ENCODE results near the gene MTCL1.

Gene MTCL1

DNA sequence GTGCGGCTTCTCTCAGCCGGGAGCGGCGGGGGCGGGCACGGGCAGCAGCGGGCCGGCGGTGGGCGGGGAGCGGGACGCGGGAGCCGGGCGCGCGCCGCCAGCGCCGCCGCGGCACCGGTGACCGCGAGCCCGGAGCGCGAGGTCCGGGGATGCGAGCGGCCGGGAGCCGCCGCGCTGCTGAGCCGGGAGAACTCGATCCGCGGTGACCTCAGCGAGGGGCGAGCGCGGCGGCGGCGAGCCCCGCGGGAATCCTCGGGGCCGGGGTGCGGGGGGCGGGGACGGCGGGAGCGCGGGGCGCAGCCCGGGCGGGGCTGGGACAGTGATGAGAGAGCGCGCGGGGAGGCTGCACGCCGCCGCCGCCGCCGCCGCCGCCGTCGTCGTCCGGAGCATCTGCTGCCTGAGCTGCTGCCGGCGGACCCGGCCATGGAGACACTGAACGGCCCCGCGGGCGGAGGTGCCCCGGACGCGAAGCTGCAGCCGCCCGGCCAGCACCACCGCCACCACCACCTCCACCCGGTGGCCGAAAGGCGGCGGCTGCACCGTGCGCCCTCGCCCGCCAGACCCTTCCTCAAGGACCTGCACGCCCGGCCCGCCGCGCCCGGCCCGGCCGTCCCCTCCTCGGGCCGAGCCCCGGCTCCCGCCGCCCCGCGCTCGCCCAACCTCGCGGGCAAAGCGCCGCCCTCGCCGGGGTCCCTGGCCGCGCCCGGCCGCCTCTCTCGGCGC is at the start of gene MTCL1:
Gene MTCL1 (plus strand): TSS at position 319 of the 723 bp plus-strand sequence. CDS start 105 bp downstream, at position 424.
- in situ Hi-C loops (cut with HindIII; ENCODE audit: low pct_ligation_motif_present, low pct_unique_long_range_greater_than_20kb, low sequenced_read_pairs), result no loop called here
- peak; percentile 61 for DNase-seq

- DNase-seq, result no peak
- in situ Hi-C loops (cut with HindIII; ENCODE audit: low pct_ligation_motif_present, low pct_unique_long_range_greater_than_20kb, low sequenced_read_pairs), result no loop called here
These were observed 49.1 kb upstream of the MTCL1 start for GRCh38 chr18:8656232-8656631.

GRCh38 chr18:8657050-8657820 is 48.1 kb upstream of the MTCL1 start:
- in situ Hi-C loops (cut with HindIII; ENCODE audit: low pct_ligation_motif_present, low pct_unique_long_range_greater_than_20kb, low sequenced_read_pairs), result no loop called here
- no peak for DNase-seq

- DNase-seq, result no peak
- in situ Hi-C loops (cut with HindIII; ENCODE audit: low pct_ligation_motif_present, low pct_unique_long_range_greater_than_20kb, low sequenced_read_pairs), result no loop called here
These were observed 47.4 kb upstream of the MTCL1 start for GRCh38 chr18:8657873-8658470.

DNA sequence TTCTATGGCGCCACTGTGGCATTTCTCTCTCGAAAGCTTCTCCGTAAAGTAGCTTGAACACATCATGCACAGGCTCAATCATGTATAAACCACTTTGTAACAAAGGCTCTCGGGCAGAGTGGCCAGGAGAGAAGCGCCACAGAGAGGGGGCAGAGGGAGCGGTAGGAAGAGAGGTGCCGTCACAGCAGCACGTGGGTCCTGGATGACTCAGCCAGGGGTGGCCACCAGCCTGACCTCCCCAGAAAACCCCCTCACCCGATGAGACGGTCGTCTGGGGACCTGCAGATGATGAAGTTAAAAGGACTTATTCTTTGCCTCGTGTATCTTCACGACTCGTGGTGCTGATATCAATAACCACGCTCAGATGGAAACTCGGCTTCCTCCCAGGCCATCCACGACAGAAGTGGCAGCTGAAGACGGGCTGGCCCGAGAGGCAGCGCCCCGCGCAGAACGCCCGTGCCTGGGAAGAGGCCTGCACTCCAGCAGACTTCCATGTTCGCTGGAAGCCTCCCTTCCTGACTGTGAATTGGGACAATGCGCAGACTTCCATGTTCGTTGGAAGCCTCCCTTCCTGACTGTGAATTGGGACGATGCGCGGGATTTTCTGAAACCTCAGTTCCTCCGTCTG is 46.4 kb upstream of the MTCL1 start:
- in situ Hi-C loops (cut with HindIII; ENCODE audit: low pct_ligation_motif_present, low pct_unique_long_range_greater_than_20kb, low sequenced_read_pairs), result no loop called here
- no peak for DNase-seq

- in situ Hi-C loops (cut with HindIII; ENCODE audit: low pct_ligation_motif_present, low pct_unique_long_range_greater_than_20kb, low sequenced_read_pairs), result no loop called here
- no peak for DNase-seq
These were observed 45.6 kb upstream of the MTCL1 start for GRCh38 chr18:8659609-8660242.

DNA sequence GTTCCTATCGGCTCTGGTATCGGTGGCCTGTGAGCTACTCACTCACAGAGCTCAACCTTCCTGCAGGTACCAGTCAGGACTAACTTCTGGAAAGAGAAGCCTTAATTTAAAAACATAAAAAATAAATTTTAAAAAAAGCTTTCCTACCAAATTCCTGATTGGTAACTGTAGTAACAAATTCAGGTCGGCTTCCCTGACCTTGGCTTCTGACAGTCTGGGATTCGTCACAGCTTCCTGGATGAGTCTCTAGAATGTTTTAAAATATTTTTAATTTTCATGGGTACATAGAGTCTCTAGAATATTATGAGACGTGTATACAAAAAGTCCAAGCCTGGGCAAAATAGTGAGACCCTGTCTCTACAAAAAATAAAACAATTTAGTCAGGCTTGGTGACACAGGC is 45.0 kb upstream of the MTCL1 start:
- DNase-seq, result no peak

DNA sequence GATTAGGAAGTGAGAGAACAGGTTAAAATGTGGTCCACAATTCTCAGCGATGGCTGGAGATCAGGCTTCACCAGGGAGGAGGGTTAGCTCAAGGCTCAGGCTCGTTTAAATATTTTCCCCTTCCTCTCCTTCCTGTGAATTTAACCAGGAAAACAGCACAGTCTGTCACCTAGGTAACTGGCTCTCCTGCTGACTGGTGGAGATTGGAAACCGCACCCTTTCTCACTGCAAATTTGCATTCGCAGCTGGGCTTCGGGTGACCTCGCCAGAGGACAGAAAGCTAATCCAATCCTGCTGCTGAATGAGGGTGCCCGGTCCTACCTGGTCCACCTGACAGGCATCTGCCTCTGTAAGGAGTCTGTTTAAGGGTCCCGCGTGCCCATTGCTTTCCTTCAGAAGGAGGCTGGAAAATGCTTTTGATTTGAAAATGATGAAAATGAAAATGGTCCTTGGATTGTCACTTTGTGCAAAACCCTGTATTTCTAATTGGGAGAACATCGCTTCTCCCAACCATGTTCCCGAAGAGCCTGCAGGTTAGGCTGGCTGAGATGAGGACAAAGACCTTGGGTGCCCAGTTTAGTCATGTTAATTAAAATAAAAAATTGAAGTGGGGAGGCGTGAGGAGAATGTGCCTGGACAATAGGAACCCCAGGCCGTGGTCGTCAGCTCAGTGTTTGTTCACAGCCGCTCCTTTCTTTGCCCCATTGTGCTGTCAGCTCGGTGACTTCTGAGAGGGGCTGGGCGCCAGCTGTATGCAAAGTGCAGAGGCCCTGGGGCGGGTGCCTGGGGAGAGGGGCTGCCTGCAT is 43.4 kb upstream of the MTCL1 start:
- no peak for DNase-seq
- in situ Hi-C loops (cut with HindIII; ENCODE audit: low pct_ligation_motif_present, low pct_unique_long_range_greater_than_20kb, low sequenced_read_pairs), result no loop called here

More for the DNA sequence above, 45.0 kb upstream of the MTCL1 start:
- in situ Hi-C loops (cut with HindIII; ENCODE audit: low pct_ligation_motif_present, low pct_unique_long_range_greater_than_20kb, low sequenced_read_pairs), result no loop called here

DNA sequence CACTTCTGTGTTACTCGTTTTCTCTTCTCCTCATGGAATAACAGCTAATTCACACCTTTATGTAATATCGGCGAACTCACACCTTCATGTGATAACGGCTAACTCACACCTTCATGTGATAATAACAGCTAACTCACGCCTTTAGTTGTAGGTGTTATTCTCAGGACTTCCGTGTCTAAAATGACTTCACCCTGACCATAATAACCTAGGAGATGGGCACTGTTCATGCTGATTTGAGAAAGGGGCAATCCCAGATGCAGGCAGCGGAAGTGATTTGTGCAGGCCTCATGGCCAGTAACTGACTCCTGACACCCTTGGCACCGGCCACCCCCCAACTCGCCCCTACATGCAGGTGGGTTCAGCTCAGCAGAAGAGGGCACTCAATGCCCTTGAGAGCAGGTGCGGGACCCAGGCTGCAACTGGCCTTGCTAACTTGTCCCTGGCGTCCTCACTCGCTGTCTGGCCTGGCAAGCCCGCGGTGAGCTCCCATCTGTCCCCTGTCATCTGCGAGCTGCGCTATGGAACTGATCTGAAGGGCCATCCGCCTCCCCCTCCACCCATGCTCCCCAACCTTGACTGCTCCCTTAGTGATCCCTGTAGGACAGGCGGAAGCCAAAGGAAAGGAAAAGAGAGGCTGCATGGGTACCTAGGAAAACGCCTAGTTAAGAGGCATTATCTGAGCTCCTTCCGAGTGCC is 42.6 kb upstream of the MTCL1 start:
- no peak for DNase-seq
- in situ Hi-C loops (cut with HindIII; ENCODE audit: low pct_ligation_motif_present, low pct_unique_long_range_greater_than_20kb, low sequenced_read_pairs), result no loop called here

DNA sequence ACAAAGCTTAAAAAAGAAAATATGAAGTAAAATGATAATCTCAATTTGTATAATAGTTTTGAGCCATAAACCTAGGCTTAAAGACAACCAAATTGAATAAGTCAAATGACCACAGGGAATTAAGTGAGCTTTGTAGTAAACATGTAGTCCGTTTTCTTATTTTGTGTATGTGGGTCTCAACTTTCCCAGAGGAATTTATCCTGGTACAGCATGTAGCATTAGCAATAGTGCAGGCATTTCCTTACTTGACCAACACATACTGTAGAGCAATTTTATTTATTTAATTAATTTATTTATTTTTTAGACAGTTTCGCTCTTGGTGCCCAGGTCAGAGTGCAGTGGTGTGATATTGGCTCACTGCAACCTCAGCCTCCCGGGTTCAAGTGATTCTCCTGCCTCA is 37.5 kb upstream of the MTCL1 start:
- no peak for DNase-seq
- in situ Hi-C loops (cut with HindIII; ENCODE audit: low pct_ligation_motif_present, low pct_unique_long_range_greater_than_20kb, low sequenced_read_pairs), result no loop called here

DNA sequence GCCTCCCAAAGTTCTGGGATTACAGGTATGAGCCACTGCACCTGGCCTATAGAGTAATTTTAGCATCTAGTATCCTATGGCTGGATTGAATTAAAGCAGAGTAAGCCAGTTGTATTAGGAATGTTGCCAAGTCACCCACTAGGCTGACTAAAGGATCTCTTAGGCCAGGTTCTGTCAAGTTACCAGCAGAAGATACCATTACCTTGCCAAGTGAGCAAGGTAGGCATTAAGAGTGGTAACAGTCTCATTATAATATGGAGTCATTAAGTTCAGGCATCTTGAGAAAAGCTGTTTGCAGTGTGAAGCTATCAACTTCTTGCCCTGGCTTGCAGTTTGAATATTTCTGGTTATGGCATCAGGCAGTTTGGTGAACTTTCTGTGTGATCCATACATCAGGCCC is 37.0 kb upstream of the MTCL1 start:
- in situ Hi-C loops (cut with HindIII; ENCODE audit: low pct_ligation_motif_present, low pct_unique_long_range_greater_than_20kb, low sequenced_read_pairs), result no loop called here
- no peak for DNase-seq

DNA sequence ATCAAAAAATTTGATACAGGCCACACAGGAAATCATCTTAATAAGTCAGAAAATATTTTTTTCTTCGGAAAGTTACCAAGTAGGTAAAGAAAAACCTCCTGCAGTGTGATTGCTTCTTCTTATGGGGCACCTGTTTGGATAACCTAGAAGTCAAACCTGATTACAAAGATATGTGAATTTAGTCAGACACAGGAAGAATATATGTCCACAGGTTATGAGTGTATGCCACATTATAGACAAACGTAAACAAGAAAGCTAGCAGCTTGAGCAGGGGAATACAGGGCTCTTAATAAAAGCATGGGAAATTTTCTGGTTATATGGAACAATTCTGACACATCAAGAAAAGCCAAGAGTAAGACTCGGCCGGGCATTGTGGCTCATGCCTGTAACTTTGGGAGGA is 35.8 kb upstream of the MTCL1 start:
- DNase-seq, result no peak
- in situ Hi-C loops (cut with HindIII; ENCODE audit: low pct_ligation_motif_present, low pct_unique_long_range_greater_than_20kb, low sequenced_read_pairs), result no loop called here

DNA sequence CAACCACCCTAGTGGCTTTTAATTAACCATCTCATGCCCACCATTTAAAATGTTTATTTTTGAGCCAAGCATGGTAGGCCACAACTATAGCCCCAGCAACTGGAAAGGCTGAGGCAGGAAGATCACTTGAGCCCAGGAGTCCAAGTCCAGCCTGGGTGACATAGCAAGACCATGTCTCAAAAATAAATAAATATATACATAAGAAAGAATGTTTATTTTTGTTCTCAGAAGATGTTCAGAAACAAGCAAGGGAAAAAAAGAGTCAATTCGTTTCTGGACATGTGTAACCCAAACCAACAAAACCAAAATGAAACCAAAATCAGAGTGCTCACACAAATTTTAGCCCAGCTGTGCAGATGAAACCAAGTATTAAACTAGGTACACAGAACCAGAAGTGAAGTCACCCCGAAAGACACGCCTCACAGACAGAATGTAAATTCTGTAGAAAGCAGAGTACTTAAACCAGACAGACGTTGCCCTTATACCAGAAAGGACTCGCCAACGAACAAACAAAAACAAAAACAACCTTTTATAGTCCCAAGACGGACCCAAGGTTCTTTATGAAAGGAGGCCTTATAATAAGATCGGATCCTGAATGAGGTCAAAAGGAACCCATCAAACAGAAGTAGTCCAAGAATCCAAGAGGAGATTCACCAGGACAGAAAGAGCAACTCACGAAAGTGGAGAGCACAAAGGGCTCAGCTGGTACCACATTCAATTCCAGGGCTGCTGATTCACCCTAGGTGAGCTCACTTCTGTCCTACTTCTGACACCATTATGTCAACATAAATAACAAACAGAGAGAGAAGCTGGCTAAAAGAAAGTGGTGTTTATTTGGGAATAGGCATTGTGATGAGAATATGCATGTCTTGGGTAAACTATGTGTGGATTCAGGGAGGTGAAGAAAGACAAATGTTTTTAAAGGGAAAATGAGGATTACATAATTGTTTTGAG is 31.8 kb upstream of the MTCL1 start:
- DNase-seq, result no peak
- in situ Hi-C loops (cut with HindIII; ENCODE audit: low pct_ligation_motif_present, low pct_unique_long_range_greater_than_20kb, low sequenced_read_pairs), result no loop called here

DNA sequence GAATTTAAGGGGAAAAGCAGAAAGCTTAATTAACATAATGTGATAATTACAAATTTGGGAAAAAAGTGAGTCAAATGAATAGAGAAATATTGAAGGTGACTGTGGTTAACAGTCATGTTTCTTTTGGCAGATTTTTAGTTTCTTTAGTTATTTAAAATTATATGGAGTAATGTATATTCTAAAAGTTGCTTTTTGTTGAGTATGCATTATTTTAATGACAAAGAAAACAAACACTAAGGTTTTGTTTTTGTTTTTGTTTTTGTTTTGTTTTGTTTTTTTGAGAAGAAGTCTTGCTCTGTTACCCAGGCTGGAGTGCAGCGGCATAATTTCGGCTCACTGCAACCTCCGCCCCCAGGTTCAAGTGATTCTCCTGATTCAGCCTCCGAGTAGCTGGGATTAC is 30.3 kb upstream of the MTCL1 start:
- DNase-seq, result no peak
- in situ Hi-C loops (cut with HindIII; ENCODE audit: low pct_ligation_motif_present, low pct_unique_long_range_greater_than_20kb, low sequenced_read_pairs), result no loop called here

DNA sequence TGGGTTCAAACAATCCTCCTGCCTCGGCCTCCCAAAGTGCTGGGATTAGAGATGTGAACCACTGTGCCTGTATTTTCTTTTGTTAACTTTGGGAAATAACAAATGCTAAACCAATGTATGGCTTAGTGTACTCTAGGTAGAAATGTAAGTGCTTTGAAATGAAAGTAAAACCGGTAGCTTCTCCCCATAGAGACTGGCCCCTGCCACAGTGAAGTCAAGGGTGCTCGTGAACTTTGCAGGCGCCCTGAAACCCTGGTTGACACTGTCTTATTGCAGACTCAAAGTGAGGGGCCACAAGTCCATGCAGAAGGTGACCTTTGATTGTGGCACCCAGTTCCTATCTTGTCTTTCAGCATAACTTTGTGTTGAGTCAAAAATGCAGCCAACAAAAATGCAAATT is 24.2 kb upstream of the MTCL1 start:
- in situ Hi-C loops (cut with HindIII; ENCODE audit: low pct_ligation_motif_present, low pct_unique_long_range_greater_than_20kb, low sequenced_read_pairs), result no loop called here
- DNase-seq, result no peak

GRCh38 chr18:8684577-8684976 is 20.8 kb upstream of the MTCL1 start:
- in situ Hi-C loops (cut with HindIII; ENCODE audit: low pct_ligation_motif_present, low pct_unique_long_range_greater_than_20kb, low sequenced_read_pairs), result no loop called here
- DNase-seq, result no peak

Data from ACHN (cell line).